H1 (cell line): ENCODE results near the gene RASAL2. TPM values are rescaled to one million over a fixed set of nuclear protein-coding genes. Genes with fewer than 3 reads are reported as not detected.
A peak's percentile ranks its signal among the peaks of the same experiment; 100 is the strongest.

Experiments used
- CTCF ChIA-PET: fragments of 300-600 bp; sonication (Branson Sonifier 250); formaldehyde crosslinking; loops from one replicate; lab custom pipeline; 2021; ENCODE audit not compliant: partially characterized antibody; lab: Charles Lee
- POLR2A ChIA-PET: fragments of 300-600 bp; sonication (Branson Sonifier 250); formaldehyde crosslinking; loops from one replicate; lab custom pipeline; 2021; ENCODE audit warnings: inconsistent platforms; ENCODE audit not compliant: partially characterized antibody; lab: Charles Lee
- DNase-seq, 2 experiments: peaks; one replicate each; pipeline versions ENCODE4 v3.0.0 to v3.0.0-alpha.2; 2010 to 2022; ENCODE audit warnings: low spot score in 2 of 2, low read depth in 1 of 2, mixed read lengths in 1 of 2
- FAIRE-seq: peaks from 2 replicates; lab custom pipeline; 2011; peaks lifted over from hg19 to GRCh38; lab: Jason Lieb, UNC
- H2AFZ ChIP-seq: 2 replicates; pipeline ENCODE4 v1.8.1; 2012; ENCODE audit warnings: low read length, inconsistent platforms
- H2AK5ac ChIP-seq: 2 replicates; pipeline ENCODE4 v1.6.1; 2013; ENCODE audit warnings: low read depth, low read length
- H2BK120ac ChIP-seq: replicated peaks from 2 replicates; pipeline ENCODE3; 2013; ENCODE audit warnings: low read depth, low read length, inconsistent platforms
- H2BK12ac ChIP-seq: 2 replicates; pipeline ENCODE4 v1.6.1; 2013; ENCODE audit warnings: low read depth, low read length
- H2BK15ac ChIP-seq: 2 replicates; pipeline ENCODE4 v1.6.1; 2013; ENCODE audit warnings: low read length
- H2BK20ac ChIP-seq: 2 replicates; pipeline ENCODE4 v1.6.1; 2013; ENCODE audit warnings: low read length
- H2BK5ac ChIP-seq: 2 replicates; pipeline ENCODE4 v1.6.1; 2013; ENCODE audit warnings: low read depth, low read length
- H3K14ac ChIP-seq: 2 replicates; pipeline ENCODE4 v1.6.1; 2013; ENCODE audit warnings: inconsistent platforms; ENCODE audit not compliant: insufficient read length
- H3K18ac ChIP-seq: 2 replicates; pipeline ENCODE4 v1.6.1; 2013; ENCODE audit warnings: low read length; ENCODE audit errors: extremely low read depth
- H3K23ac ChIP-seq: 2 replicates; pipeline ENCODE4 v1.6.1; 2013; ENCODE audit warnings: inconsistent platforms; ENCODE audit not compliant: insufficient read length
- H3K23me2 ChIP-seq: 2 replicates; pipeline ENCODE4 v1.6.1; 2013; ENCODE audit warnings: low read depth, low read length
- H3K27ac ChIP-seq: 2 replicates; pipeline ENCODE4 v1.6.1; 2011; ENCODE audit warnings: low read depth, low read length, inconsistent platforms
- H3K27me3 ChIP-seq, 4 experiments: replicated peaks in 1 of 4; 1 replicate in 1 of 4; 2 replicates in 3 of 4; pipeline versions ENCODE4 v1.6.1 to v1.8.1; 2011 to 2013; ENCODE audit warnings: low read length in 3 of 4, mild to moderate bottlenecking in 3 of 4, inconsistent platforms in 2 of 4, mixed read lengths in 2 of 4, moderate library complexity in 1 of 4; ENCODE audit not compliant: control insufficient read depth in 3 of 4, insufficient read depth in 3 of 4; ENCODE audit errors: extremely low read depth in 1 of 4
- H3K36me3 ChIP-seq, 4 experiments: 2 replicates each; pipeline versions ENCODE4 v1.6.1 to v1.8.1; 2011 to 2013; ENCODE audit warnings: mild to moderate bottlenecking in 4 of 4, low read length in 3 of 4, moderate library complexity in 2 of 4, control low read depth in 1 of 4, inconsistent platforms in 1 of 4; ENCODE audit not compliant: insufficient read depth in 4 of 4, control insufficient read depth in 2 of 4
- H3K4ac ChIP-seq: replicated peaks from 2 replicates; pipeline ENCODE3; 2013; ENCODE audit warnings: low read length, low read depth, mixed read lengths, inconsistent platforms; ENCODE audit not compliant: insufficient read length
- H3K4me1 ChIP-seq, 4 experiments: replicated peaks in 1 of 4; 1 replicate in 1 of 4; 2 replicates in 3 of 4; pipeline versions ENCODE4 v1.6.1 to v1.8.1; 2011 to 2013; ENCODE audit warnings: low read length in 3 of 4, inconsistent platforms in 2 of 4, mixed read lengths in 1 of 4; ENCODE audit not compliant: insufficient read depth in 4 of 4, control insufficient read depth in 3 of 4
- H3K4me2 ChIP-seq, 2 experiments: 2 replicates each; pipeline versions ENCODE4 v1.6.1 to v1.8.1; 2011 to 2013; ENCODE audit warnings: low read depth in 2 of 2, low read length in 2 of 2, control low read depth in 1 of 2, inconsistent platforms in 1 of 2, mild to moderate bottlenecking in 1 of 2; ENCODE audit not compliant: insufficient read depth in 1 of 2
- H3K4me3 ChIP-seq, 4 experiments: fragments of 200-600, 300-600 bp in 1 of 4; sonication (generic), shearing (Covaris generic), sonication (Bioruptor Twin) in 1 of 4; 2 replicates each; pipeline versions ENCODE4 v1.5.1 to v1.8.1; 2011 to 2016; ENCODE audit warnings: low read length in 4 of 4, low read depth in 3 of 4, control low read depth in 2 of 4, inconsistent platforms in 2 of 4, mild to moderate bottlenecking in 2 of 4, mixed read lengths in 1 of 4, moderate library complexity in 1 of 4; ENCODE audit not compliant: insufficient read depth in 2 of 4; ENCODE audit errors: extremely low read depth in 1 of 4
- H3K56ac ChIP-seq: replicated peaks from 2 replicates; pipeline ENCODE3; 2013; ENCODE audit warnings: low read depth, mild to moderate bottlenecking, mixed read lengths, low read length, inconsistent platforms; ENCODE audit not compliant: insufficient read length
- H3K79me1 ChIP-seq: 2 replicates; pipeline ENCODE4 v1.6.1; 2013; ENCODE audit warnings: low read depth, low read length, control low read depth
- H3K79me2 ChIP-seq, 2 experiments: 2 replicates each; pipeline versions ENCODE4 v1.6.1 to v1.8.1; 2012 to 2013; ENCODE audit warnings: low read length in 2 of 2, mild to moderate bottlenecking in 2 of 2, inconsistent platforms in 1 of 2; ENCODE audit not compliant: insufficient read depth in 2 of 2, control insufficient read depth in 1 of 2
- H3K9ac ChIP-seq, 4 experiments: replicated peaks in 1 of 4; 1 replicate in 1 of 4; 2 replicates in 3 of 4; pipeline versions ENCODE4 v1.6.1 to v1.8.1; 2011 to 2013; ENCODE audit warnings: low read depth in 3 of 4, low read length in 3 of 4, control low read depth in 2 of 4, mild to moderate bottlenecking in 2 of 4, moderate library complexity in 2 of 4, inconsistent platforms in 1 of 4; ENCODE audit errors: extremely low read depth in 1 of 4
- H3K9me3 ChIP-seq, 2 experiments: 2 replicates each; pipeline versions ENCODE4 v1.6.1 to v1.8.1; 2012 to 2013; ENCODE audit warnings: mild to moderate bottlenecking in 2 of 2, moderate library complexity in 2 of 2, control low read depth in 1 of 2, inconsistent platforms in 1 of 2, low read depth in 1 of 2, low read length in 1 of 2, mixed read lengths in 1 of 2; ENCODE audit not compliant: insufficient read depth in 2 of 2
- H4K20me1 ChIP-seq, 2 experiments: replicated peaks in 1 of 2; 2 replicates each; pipeline versions ENCODE3 to v1.8.1; 2011 to 2013; ENCODE audit warnings: inconsistent platforms in 2 of 2, low read length in 2 of 2, mild to moderate bottlenecking in 1 of 2; ENCODE audit not compliant: insufficient read depth in 2 of 2, control insufficient read depth in 1 of 2
- H4K5ac ChIP-seq: 2 replicates; pipeline ENCODE4 v1.6.1; 2013; ENCODE audit warnings: low read length, low read depth, mixed read lengths, inconsistent platforms; ENCODE audit not compliant: insufficient read length
- H4K8ac ChIP-seq: 2 replicates; pipeline ENCODE4 v1.8.0; 2013; ENCODE audit warnings: mild to moderate bottlenecking, moderate library complexity, low read length, inconsistent platforms; ENCODE audit not compliant: insufficient read depth; ENCODE audit errors: extremely low read depth
- H4K91ac ChIP-seq: replicated peaks from 2 replicates; pipeline ENCODE3; 2013; ENCODE audit warnings: low read length, mixed read lengths, inconsistent platforms; ENCODE audit not compliant: insufficient read length
- TEAD4 ChIP-seq: IDR thresholded peaks from 2 replicates; pipeline ENCODE4 v1.6.1; 2012; ENCODE audit warnings: low read depth, low read length, inconsistent platforms, mixed read lengths
- WGBS, 2 experiments: shearing (Covaris generic) in 1 of 2; methylation state at CpG; one replicate each; pipeline versions ENCODE4 v1.1.6 to v1.1.7; 2013 to 2015; ENCODE audit warnings: low lambda C conversion rate in 2 of 2, mixed read lengths in 2 of 2, inconsistent platforms in 1 of 2, low coverage in 1 of 2, missing lambda C conversion rate in 1 of 2; ENCODE audit not compliant: insufficient replicate concordance in 2 of 2, insufficient coverage in 1 of 2, insufficient read length in 1 of 2; ENCODE audit errors: extremely low coverage in 1 of 2, missing lambda C conversion rate in 1 of 2; 5-methylcytosine and 5-hydroxymethylcytosine counted together
- polyA plus RNA-seq, 7 experiments: library from polyadenylated mRNA; depleted of rRNA in 3 of 7; stranded (reverse) in 5 of 7; unstranded in 2 of 7; fragments of >200 nt in 5 of 7; fragments of 200-250 nt in 2 of 7; gene quantifications; 1 replicate in 5 of 7; 2 replicates in 1 of 7; 4 replicates in 1 of 7; pipeline versions ENCODE4 v1.2.1 to v1.2.3, GENCODE V29; 2011 to 2013; ENCODE audit warnings: missing spikeins in 2 of 7, mixed read lengths in 2 of 7
- total RNA-seq: library from RNA; stranded (reverse); fragmentation: NEBNext Ultra II Directional; extraction: Animal tissue kit (Norgen Biotek cat#: 25700); gene quantifications from 2 replicates; pipeline ENCODE4 v1.2.1, GENCODE V29; 2021

The RASAL2 gene
- total and polyA plus RNA-seq, 2 of the 8 experiments (the other 6 are each of a cell fraction or from before 2014, with no cell fraction given) = 15.9 to 32.5 TPM

DNA sequence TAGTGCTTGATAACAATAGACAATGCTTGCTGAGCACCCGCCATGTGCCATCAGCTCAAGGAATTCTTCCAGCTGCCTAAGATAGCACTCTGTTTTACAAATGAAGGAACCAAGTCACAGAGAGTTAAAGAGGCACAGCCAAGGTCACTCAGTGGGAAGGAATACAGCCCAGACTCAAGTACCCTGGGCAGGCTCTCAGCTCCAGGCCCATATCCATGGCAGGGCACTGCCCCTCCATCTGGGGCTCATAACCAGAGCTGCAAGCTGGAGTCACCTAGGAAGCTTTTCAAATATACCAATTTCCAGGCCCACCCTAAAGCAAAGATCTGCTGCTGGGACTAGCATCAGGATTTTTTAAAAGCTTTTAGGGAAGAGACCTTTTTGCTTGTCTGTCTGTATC is 401.3 kb downstream of the RASAL2 start:
- no peak overlapping the region for H4K5ac ChIP-seq
- H3K23me2 ChIP-seq = no peaks in the 10 kb centered on the region
- no peak overlapping the region for H3K56ac ChIP-seq
- H2BK20ac ChIP-seq = no peak overlapping the region
- no peak overlapping the region for H3K23ac ChIP-seq
- H3K4me2 ChIP-seq = no peak overlapping the region
- no peak overlapping the region for H4K91ac ChIP-seq
- no peak overlapping the region for H3K14ac ChIP-seq
- CTCF ChIA-PET = interaction anchor here (0.6 to 2.1 kb wide), 11 partner anchors 10 to 584 kb away, joined by 3 to 12 read pairs (median 3); no protein-coding TSS in a partner anchor
- TF ChIP-seq TEAD4 = no peak
- no peaks in the 10 kb centered on the region; a peak in 1 of 7 replicates for H3K4me1 ChIP-seq
- H3K36me3 ChIP-seq = no peaks in the 10 kb centered on the region
- DNase-seq (peak in 1 of 2 experiments; percentile 38), FAIRE-seq (no peak)
- H3K4ac ChIP-seq = no peak overlapping the region
- no peak overlapping the region for H2BK15ac ChIP-seq
- 0 out of 2 replicates have a peak overlapping the region, but pooled peaks have one; percentile 41 for H2AFZ ChIP-seq
- no peaks in the 10 kb centered on the region for H4K20me1 ChIP-seq
- no peak overlapping the region for H2BK120ac ChIP-seq
- no peaks in the 10 kb centered on the region for H3K27me3 ChIP-seq
- H2AK5ac ChIP-seq = no peak overlapping the region
- H3K79me2 ChIP-seq = no peaks in the 10 kb centered on the region
- no peaks in the 10 kb centered on the region for H3K9me3 ChIP-seq
- no peak overlapping the region for H3K27ac ChIP-seq
- no peak overlapping the region for H4K8ac ChIP-seq
- H3K18ac ChIP-seq = no peak overlapping the region
- H2BK12ac ChIP-seq = peak overlapping the region; percentile 4; the same call in 1 of the 2 replicates
- H3K9ac ChIP-seq = no peak overlapping the region
- WGBS, 2 experiments = 80% methylated on average over 1 of the region's 1 CpG; no CpG with 5 or more reads in 1 of the 2 experiments
- H2BK5ac ChIP-seq = no peak overlapping the region
- POLR2A ChIA-PET = interaction anchor here (0.6 to 0.7 kb wide), 3 partner anchors 9 to 457 kb away, joined by 3 to 4 read pairs (median 3); no protein-coding TSS in a partner anchor
- no peak overlapping the region for H3K4me3 ChIP-seq
- no peaks in the 10 kb centered on the region for H3K79me1 ChIP-seq
